ENCODE results near the gene CREB5. TPM values are rescaled to one million over a fixed set of nuclear protein-coding genes. Genes with fewer than 3 reads are reported as not detected.

CREB5 gene
- total RNA-seq, 2 donors from 2014 or later, result 0.53 to 2.6 TPM

DNA sequence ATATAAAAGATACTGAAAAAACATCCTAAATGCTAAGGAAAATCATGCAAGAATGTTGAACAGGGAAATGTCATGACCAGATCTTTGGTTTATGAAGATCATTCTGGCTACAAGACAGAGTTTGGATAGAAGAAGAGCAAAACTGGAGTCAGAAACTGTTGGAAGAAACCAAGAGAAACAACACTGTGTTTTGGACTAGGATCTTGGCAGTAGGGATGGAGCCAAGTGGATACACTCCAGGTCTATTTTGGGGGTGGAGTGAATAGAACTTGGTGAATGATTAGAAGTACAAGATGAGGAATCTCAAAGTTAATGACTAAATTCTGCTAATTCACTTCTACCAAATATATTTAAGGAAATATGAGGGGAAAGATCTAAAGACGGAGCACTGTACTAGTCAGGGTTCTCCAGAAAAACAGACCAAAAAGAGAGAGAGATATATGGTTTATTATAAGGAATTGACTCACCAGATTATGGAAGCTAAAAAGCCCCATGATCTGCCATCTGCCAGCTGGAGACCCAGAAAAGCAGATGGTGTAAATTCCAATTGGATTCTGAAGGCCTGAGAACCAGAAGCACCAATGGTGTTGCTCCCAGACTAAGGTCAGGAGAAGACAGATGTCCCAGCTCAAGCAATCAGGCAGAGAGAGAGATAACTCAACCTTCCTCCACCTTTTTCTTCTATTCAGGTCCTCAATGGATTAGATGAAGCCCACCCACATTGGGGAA is 290.9 kb downstream of the CREB5 start:
- H3K27me3 Mint-ChIP-seq (ENCODE audit: insufficient read depth), result no peaks in the 10 kb centered on the region
- H3K27ac Mint-ChIP-seq, result no peak overlapping the region
- no peaks in the 10 kb centered on the region for H3K9me3 Mint-ChIP-seq
- no peaks in the 10 kb centered on the region for H3K27me3 ChIP-seq (ENCODE audit: control insufficient read depth, insufficient read depth, low read length, poor library complexity, severe bottlenecking)
- H3K4me1 Mint-ChIP-seq, result peaks cover 6% of the 10 kb centered on the region
- TF ChIP-seq, protein P1, sequence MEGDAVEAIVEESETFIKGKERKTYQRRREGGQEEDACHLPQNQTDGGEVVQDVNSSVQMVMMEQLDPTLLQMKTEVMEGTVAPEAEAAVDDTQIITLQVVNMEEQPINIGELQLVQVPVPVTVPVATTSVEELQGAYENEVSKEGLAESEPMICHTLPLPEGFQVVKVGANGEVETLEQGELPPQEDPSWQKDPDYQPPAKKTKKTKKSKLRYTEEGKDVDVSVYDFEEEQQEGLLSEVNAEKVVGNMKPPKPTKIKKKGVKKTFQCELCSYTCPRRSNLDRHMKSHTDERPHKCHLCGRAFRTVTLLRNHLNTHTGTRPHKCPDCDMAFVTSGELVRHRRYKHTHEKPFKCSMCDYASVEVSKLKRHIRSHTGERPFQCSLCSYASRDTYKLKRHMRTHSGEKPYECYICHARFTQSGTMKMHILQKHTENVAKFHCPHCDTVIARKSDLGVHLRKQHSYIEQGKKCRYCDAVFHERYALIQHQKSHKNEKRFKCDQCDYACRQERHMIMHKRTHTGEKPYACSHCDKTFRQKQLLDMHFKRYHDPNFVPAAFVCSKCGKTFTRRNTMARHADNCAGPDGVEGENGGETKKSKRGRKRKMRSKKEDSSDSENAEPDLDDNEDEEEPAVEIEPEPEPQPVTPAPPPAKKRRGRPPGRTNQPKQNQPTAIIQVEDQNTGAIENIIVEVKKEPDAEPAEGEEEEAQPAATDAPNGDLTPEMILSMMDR (conservative IDR thresholded peaks at IDR 0.05), result no peak
- H3K36me3 Mint-ChIP-seq (ENCODE audit: low read depth), result no peaks in the 10 kb centered on the region
- 82 to 100% methylated on average over 1 of the region's 1 CpG for WGBS, 2 experiments (ENCODE audit: insufficient coverage in 1 of 2, insufficient read length in 1 of 2)
- H3K27ac ChIP-seq (ENCODE audit: low read depth, low read length), result no peak overlapping the region
- no peaks in the 10 kb centered on the region for H3K9me3 ChIP-seq (ENCODE audit: control insufficient read depth, low read length)
- no peaks in the 10 kb centered on the region for H3K4me1 ChIP-seq (ENCODE audit: control insufficient read depth, insufficient read depth, low read length)
- DNase-seq, result no peak
- H3K4me3 Mint-ChIP-seq, result no peak overlapping the region
- H3K9ac ChIP-seq (ENCODE audit: extremely low read depth, low read length, poor library complexity, severe bottlenecking), result no peak overlapping the region
- H3K36me3 ChIP-seq (ENCODE audit: control insufficient read depth, insufficient read depth, low read length), result no peaks in the 10 kb centered on the region
- H3K4me3 ChIP-seq (ENCODE audit: low read length), result no peak overlapping the region

DNA sequence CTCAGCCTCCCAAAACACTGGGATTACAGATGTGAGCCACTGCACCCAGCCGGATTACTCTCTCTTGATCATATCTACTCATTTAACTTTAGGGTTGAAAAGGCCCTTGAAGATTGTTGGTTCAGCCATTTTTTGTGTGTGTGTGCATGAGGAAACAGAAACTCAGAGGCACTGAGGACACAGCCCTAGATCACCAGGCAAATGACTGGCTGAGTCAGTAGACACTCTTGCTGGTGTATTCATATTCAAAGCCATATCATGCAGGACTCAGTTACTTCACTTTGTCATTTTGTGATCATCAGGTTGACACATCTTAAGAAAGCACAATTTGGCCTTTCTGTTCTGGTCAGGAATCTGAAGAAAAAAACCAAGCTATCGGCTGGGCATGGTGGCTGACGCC is 292.4 kb downstream of the CREB5 start:
- Histone ChIP-seq H3K4me1 (ENCODE audit: control insufficient read depth, insufficient read depth, low read length) (no peaks in the 10 kb centered on the region), H3K9me3 (ENCODE audit: control insufficient read depth, low read length) (no peaks in the 10 kb centered on the region), H3K4me3 (ENCODE audit: low read length) (no peak overlapping the region), H3K27me3 (ENCODE audit: control insufficient read depth, insufficient read depth, low read length, poor library complexity, severe bottlenecking) (no peaks in the 10 kb centered on the region), H3K36me3 (ENCODE audit: control insufficient read depth, insufficient read depth, low read length) (no peaks in the 10 kb centered on the region), H3K27ac (ENCODE audit: low read depth, low read length) (no peak overlapping the region), H3K9ac (ENCODE audit: extremely low read depth, low read length, poor library complexity, severe bottlenecking) (no peak overlapping the region)
- no peak overlapping the region for H3K4me3 Mint-ChIP-seq
- TF ChIP-seq, protein P1 (conservative IDR thresholded peaks at IDR 0.05), result no peak
- no peaks in the 10 kb centered on the region for H3K36me3 Mint-ChIP-seq (ENCODE audit: low read depth)
- 91% methylated on average over 3 of the region's 3 CpGs; no CpG with 5 or more reads in 1 of the 2 experiments for WGBS, 2 experiments (ENCODE audit: insufficient coverage in 1 of 2, insufficient read length in 1 of 2)
- no peaks in the 10 kb centered on the region for H3K9me3 Mint-ChIP-seq
- H3K27me3 Mint-ChIP-seq (ENCODE audit: insufficient read depth), result no peaks in the 10 kb centered on the region
- H3K4me1 Mint-ChIP-seq, result peaks cover 14% of the 10 kb centered on the region
- DNase-seq, result no peak
- no peak overlapping the region for H3K27ac Mint-ChIP-seq

DNA sequence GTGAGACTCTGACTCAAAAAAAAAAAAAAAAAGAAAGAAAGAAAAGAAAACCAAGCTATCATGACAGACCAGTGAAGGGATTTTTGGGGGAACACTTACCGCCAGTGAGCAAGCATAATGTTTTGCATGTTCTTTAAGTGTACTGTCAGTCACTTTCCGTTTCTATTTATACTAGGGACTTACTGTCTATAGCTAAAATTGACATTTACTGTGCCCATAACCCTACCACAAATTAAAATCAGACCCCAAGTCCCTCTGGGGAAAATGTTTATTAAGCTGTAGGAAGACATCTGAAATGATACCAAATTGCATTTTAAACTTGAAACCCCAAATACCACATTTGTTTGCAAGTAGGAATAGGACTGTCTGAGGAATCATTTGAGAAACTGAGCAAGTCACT is 293.0 kb downstream of the CREB5 start:
- Histone ChIP-seq H3K4me3 (ENCODE audit: low read length) (no peak overlapping the region), H3K27me3 (ENCODE audit: control insufficient read depth, insufficient read depth, low read length, poor library complexity, severe bottlenecking) (no peaks in the 10 kb centered on the region), H3K27ac (ENCODE audit: low read depth, low read length) (no peak overlapping the region), H3K9ac (ENCODE audit: extremely low read depth, low read length, poor library complexity, severe bottlenecking) (no peak overlapping the region), H3K9me3 (ENCODE audit: control insufficient read depth, low read length) (no peaks in the 10 kb centered on the region), H3K36me3 (ENCODE audit: control insufficient read depth, insufficient read depth, low read length) (no peaks in the 10 kb centered on the region), H3K4me1 (ENCODE audit: control insufficient read depth, insufficient read depth, low read length) (no peaks in the 10 kb centered on the region)
- no peak for DNase-seq
- Mint-ChIP-seq H3K4me1 (peaks cover 14% of the 10 kb centered on the region), H3K27ac (no peak overlapping the region), H3K9me3 (no peaks in the 10 kb centered on the region), H3K36me3 (ENCODE audit: low read depth) (no peaks in the 10 kb centered on the region), H3K27me3 (ENCODE audit: insufficient read depth) (no peaks in the 10 kb centered on the region), H3K4me3 (no peak overlapping the region)
- TF ChIP-seq, protein P1 (conservative IDR thresholded peaks at IDR 0.05), result no peak
- 96 to 100% methylated on average over 1 to 2 of the region's 2 CpGs for WGBS, 2 experiments (ENCODE audit: insufficient coverage in 1 of 2, insufficient read length in 1 of 2)
